22Rv1 (cell line): ENCODE data around the gene RABL3.

Source experiments
- CTCF ChIP-seq: fragments of 450-650 bp; IDR thresholded peaks from 2 replicates; pipeline ENCODE4 v1.5.1; 2017; ENCODE audit warnings: mild to moderate bottlenecking
- ZFX ChIP-seq: fragments of 450-650 bp; IDR thresholded peaks from 2 replicates; pipeline ENCODE4 v1.6.1; 2017; ENCODE audit warnings: antibody characterized with exemption, borderline replicate concordance

DNA sequence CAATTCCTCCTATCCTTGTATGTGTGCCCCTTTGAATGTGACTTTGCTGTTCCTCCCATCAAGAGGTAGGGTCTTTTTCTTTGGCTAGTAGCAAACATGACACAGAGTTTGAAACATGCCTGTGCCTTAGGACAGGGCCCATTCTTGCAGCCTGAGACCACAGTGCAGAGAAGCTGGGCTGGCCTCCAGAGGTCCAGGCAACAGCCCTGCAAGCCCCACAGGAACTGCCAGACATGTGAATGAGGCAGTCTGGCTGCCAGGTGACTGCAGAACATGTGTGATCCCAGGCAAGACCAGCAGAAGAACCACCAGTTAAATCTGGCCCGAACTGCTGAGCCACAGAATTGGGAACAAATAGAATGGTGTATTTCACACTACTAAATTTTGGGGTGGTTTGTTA is 59.1 kb downstream of the RABL3 start:
- TF ChIP-seq CTCF (no peak), ZFX (no peak)
